ENCODE results near the gene NBAS. TPM values are rescaled to one million over a fixed set of nuclear protein-coding genes. Genes with fewer than 3 reads are reported as not detected.

The NBAS gene
- total RNA-seq, 1 donor from 2014 or later = 57.6 TPM

DNA sequence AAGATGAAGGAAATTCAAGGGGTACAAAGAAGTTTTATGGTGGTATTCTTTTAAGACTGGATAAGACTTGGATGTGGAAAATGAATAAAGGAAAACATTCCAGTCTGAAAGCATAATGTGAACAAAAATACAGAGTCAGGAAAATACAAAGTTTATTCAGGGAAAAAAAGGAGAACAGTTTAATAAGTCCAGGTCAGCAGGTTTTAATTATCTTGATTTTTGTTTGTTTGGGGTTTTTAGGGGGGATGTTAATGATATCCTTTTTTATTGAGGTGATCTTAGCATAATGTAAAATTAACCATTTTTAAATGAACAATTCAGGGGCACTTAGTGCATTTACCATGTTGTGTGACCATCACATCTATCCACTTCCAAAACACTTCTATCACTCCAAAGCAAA is 80.6 kb downstream of the NBAS start:
- Histone ChIP-seq H3K4me1 (ENCODE audit: insufficient read depth, low read length) (no peaks in the 10 kb centered on the region), H3K27ac (ENCODE audit: low read depth, low read length) (no peak overlapping the region), H2AFZ (ENCODE audit: low read depth, low read length) (no peak overlapping the region), H3K4me2 (ENCODE audit: low read length) (no peak overlapping the region), H3K4me3 (ENCODE audit: insufficient read depth, low read depth, low read length) (no peak overlapping the region), H3K79me2 (ENCODE audit: insufficient read depth, low read length) (no peaks in the 10 kb centered on the region), H4K20me1 (ENCODE audit: insufficient read depth, low read length) (no peaks in the 10 kb centered on the region), H3K27me3 (ENCODE audit: insufficient read depth, low read length) (no peaks in the 10 kb centered on the region), H3K36me3 (ENCODE audit: insufficient read depth, low read length) (peaks cover 13% of the 10 kb centered on the region), H3K9me3 (ENCODE audit: insufficient read depth, low read depth, low read length) (no peaks in the 10 kb centered on the region), H3K9ac (ENCODE audit: low read length) (no peak overlapping the region)
- peaks cover 15% of the 10 kb centered on the region for H3K36me3 Mint-ChIP-seq (ENCODE audit: low read depth, unreplicated experiment)
- no peaks in the 10 kb centered on the region for H3K4me1 Mint-ChIP-seq (ENCODE audit: low read depth, unreplicated experiment)
- H3K27me3 Mint-ChIP-seq (ENCODE audit: low read depth, unreplicated experiment) = no peaks in the 10 kb centered on the region
- H3K9me3 Mint-ChIP-seq (ENCODE audit: unreplicated experiment) = no peaks in the 10 kb centered on the region
- TF ChIP-seq CTCF (IDR thresholded peaks at IDR 0.05; ENCODE audit: insufficient read depth, low read depth, low read length) (no peak), EZH2 (IDR thresholded peaks at IDR 0.05; ENCODE audit: insufficient read depth, low read length) (no peak)
- no peak overlapping the region for H3K4me3 Mint-ChIP-seq (ENCODE audit: unreplicated experiment)
- H3K27ac Mint-ChIP-seq (ENCODE audit: unreplicated experiment) = no peak overlapping the region
- FAIRE-seq = no peak
- DNase-seq (ENCODE audit: low read depth) = no peak

GRCh38 chr2:15472876-15473275 is 88.3 kb downstream of the NBAS start:
- peaks cover 21% of the 10 kb centered on the region for H3K36me3 Mint-ChIP-seq (ENCODE audit: low read depth, unreplicated experiment)
- Histone ChIP-seq H3K4me2 (ENCODE audit: low read length) (no peak overlapping the region), H3K36me3 (ENCODE audit: insufficient read depth, low read length) (peaks cover 21% of the 10 kb centered on the region), H3K4me1 (ENCODE audit: insufficient read depth, low read length) (no peaks in the 10 kb centered on the region), H3K79me2 (ENCODE audit: insufficient read depth, low read length) (no peaks in the 10 kb centered on the region), H3K9ac (ENCODE audit: low read length) (no peak overlapping the region), H4K20me1 (ENCODE audit: insufficient read depth, low read length) (no peaks in the 10 kb centered on the region), H3K27ac (ENCODE audit: low read depth, low read length) (no peak overlapping the region), H3K27me3 (ENCODE audit: insufficient read depth, low read length) (no peaks in the 10 kb centered on the region), H2AFZ (ENCODE audit: low read depth, low read length) (no peak overlapping the region), H3K4me3 (ENCODE audit: insufficient read depth, low read depth, low read length) (no peak overlapping the region), H3K9me3 (ENCODE audit: insufficient read depth, low read depth, low read length) (no peaks in the 10 kb centered on the region)
- TF ChIP-seq EZH2 (IDR thresholded peaks at IDR 0.05; ENCODE audit: insufficient read depth, low read length) (no peak), CTCF (IDR thresholded peaks at IDR 0.05; ENCODE audit: insufficient read depth, low read depth, low read length) (no peak)
- no peaks in the 10 kb centered on the region for H3K27me3 Mint-ChIP-seq (ENCODE audit: low read depth, unreplicated experiment)
- H3K9me3 Mint-ChIP-seq (ENCODE audit: unreplicated experiment) = no peaks in the 10 kb centered on the region
- DNase-seq (ENCODE audit: low read depth) (no peak), FAIRE-seq (no peak)
- H3K4me1 Mint-ChIP-seq (ENCODE audit: low read depth, unreplicated experiment) = peaks cover 7% of the 10 kb centered on the region
- H3K4me3 Mint-ChIP-seq (ENCODE audit: unreplicated experiment) = no peak overlapping the region
- no peak overlapping the region for H3K27ac Mint-ChIP-seq (ENCODE audit: unreplicated experiment)

- H3K4me3 ChIP-seq (ENCODE audit: insufficient read depth, low read depth, low read length) = no peak overlapping the region
- Mint-ChIP-seq H3K4me1 (ENCODE audit: low read depth, unreplicated experiment) (peaks cover 7% of the 10 kb centered on the region), H3K9me3 (ENCODE audit: unreplicated experiment) (no peaks in the 10 kb centered on the region), H3K27ac (ENCODE audit: unreplicated experiment) (peak overlapping the region; percentile 1), H3K27me3 (ENCODE audit: low read depth, unreplicated experiment) (no peaks in the 10 kb centered on the region), H3K36me3 (ENCODE audit: low read depth, unreplicated experiment) (peaks cover 21% of the 10 kb centered on the region), H3K4me3 (ENCODE audit: unreplicated experiment) (no peak overlapping the region)
- FAIRE-seq (no peak), DNase-seq (ENCODE audit: low read depth) (no peak)
- no peak overlapping the region for H2AFZ ChIP-seq (ENCODE audit: low read depth, low read length)
- no peaks in the 10 kb centered on the region for H3K4me1 ChIP-seq (ENCODE audit: insufficient read depth, low read length)
- no peak overlapping the region for H3K9ac ChIP-seq (ENCODE audit: low read length)
- no peaks in the 10 kb centered on the region for H4K20me1 ChIP-seq (ENCODE audit: insufficient read depth, low read length)
- H3K27me3 ChIP-seq (ENCODE audit: insufficient read depth, low read length) = no peaks in the 10 kb centered on the region
- no peaks in the 10 kb centered on the region for H3K79me2 ChIP-seq (ENCODE audit: insufficient read depth, low read length)
- H3K4me2 ChIP-seq (ENCODE audit: low read length) = no peak overlapping the region
- H3K36me3 ChIP-seq (ENCODE audit: insufficient read depth, low read length) = peaks cover 26% of the 10 kb centered on the region
- no peak overlapping the region for H3K27ac ChIP-seq (ENCODE audit: low read depth, low read length)
- no peaks in the 10 kb centered on the region for H3K9me3 ChIP-seq (ENCODE audit: insufficient read depth, low read depth, low read length)
- TF ChIP-seq CTCF (IDR thresholded peaks at IDR 0.05; ENCODE audit: insufficient read depth, low read depth, low read length) (no peak), EZH2 (IDR thresholded peaks at IDR 0.05; ENCODE audit: insufficient read depth, low read length) (no peak)
Observed at GRCh38 chr2:15472133-15472532, 89.0 kb downstream of the NBAS start.

Data from astrocyte (in vitro differentiated cells and primary cell).